Gastrocnemius medialis (tissue), 4 donors: ENCODE data around the gene FKBP1C.
"Not testable (repeated sequence)": the region's sequence is repeated elsewhere in the genome, so short reads cannot be mapped to it uniquely, and the experiment has no call there.

ENCODE experiments used
- POLR2A ChIP-seq, 2 donors: fragments of 450-650 bp; IDR thresholded peaks; one replicate each; pipeline ENCODE4 v1.6.1; 2017; ENCODE audit warnings: antibody characterized with exemption in 2 of 2, mild to moderate bottlenecking in 2 of 2, moderate library complexity in 2 of 2
- TF ChIP-seq, protein P1 (sequence below), 5 experiments: fragments of 450-650 bp in 3 of 5; fragments of 200-600 bp in 2 of 5; sonication (generic) in 2 of 5; IDR thresholded peaks in 4 of 5; conservative IDR thresholded peaks in 1 of 5; 1 replicate in 4 of 5; 2 replicates in 1 of 5; pipeline ENCODE4 v1.5.1; 2016 to 2019; ENCODE audit warnings: antibody characterized with exemption in 5 of 5, mild to moderate bottlenecking in 3 of 5, moderate library complexity in 3 of 5

DNA sequence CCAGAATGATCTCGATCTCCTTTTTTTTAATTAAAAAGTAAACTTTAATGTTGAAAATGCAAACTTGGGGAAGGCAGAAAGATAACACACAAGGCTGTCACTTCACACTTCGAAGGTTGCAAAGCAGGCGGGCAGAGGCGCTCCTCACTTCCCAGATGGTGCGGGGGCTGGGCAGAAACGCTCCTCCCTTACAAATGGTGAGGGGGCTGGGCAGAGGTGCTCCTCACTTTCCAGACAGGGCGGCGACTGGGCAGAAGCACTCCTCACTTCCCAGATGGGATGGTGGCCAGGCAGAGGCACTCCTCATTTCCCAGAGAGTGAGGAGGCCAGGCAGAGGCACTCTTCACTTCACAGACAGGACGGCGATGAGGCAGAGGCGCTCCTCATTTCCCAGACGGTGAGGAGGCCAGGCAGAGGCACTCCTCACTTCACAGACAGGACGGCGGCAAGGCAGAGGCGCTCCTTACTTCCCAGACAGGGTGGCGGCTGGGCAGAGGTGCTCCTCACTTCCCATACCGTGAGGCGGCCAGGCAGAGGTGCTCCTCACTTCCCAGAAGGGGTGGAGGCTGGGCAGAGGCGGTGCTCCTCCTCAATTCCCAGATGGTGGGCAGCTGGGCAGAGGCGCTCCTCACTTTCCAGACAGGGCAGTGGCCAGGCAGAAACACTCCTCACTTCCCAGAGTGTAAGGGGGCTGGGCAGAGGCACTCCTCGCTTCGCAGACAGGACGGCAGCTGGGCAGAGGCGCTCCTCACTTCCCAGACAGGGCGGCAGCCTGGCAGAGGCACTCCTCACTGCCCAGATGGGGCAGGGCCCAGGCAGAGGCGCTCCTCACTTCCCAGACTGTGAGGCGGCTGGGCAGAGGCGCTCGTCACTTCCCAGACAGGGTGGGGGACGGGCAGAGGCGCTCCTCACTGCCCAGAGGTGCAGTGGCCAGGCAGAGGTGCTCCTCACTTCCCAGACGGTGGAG, 16.9 kb downstream of the FKBP1C start:
- TF ChIP-seq, protein P1, sequence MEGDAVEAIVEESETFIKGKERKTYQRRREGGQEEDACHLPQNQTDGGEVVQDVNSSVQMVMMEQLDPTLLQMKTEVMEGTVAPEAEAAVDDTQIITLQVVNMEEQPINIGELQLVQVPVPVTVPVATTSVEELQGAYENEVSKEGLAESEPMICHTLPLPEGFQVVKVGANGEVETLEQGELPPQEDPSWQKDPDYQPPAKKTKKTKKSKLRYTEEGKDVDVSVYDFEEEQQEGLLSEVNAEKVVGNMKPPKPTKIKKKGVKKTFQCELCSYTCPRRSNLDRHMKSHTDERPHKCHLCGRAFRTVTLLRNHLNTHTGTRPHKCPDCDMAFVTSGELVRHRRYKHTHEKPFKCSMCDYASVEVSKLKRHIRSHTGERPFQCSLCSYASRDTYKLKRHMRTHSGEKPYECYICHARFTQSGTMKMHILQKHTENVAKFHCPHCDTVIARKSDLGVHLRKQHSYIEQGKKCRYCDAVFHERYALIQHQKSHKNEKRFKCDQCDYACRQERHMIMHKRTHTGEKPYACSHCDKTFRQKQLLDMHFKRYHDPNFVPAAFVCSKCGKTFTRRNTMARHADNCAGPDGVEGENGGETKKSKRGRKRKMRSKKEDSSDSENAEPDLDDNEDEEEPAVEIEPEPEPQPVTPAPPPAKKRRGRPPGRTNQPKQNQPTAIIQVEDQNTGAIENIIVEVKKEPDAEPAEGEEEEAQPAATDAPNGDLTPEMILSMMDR (IDR thresholded peaks at IDR 0.05 in 4 of 5, conservative IDR thresholded peaks at IDR 0.05 in 1 of 5): not testable (repeated sequence)
- TF ChIP-seq POLR2A (IDR thresholded peaks at IDR 0.05): not testable (repeated sequence)
